H7 (cell line): Measurements from ENCODE around the gene SHMT2. TPM values are rescaled to one million over a fixed set of nuclear protein-coding genes. Genes with fewer than 3 reads are reported as not detected.

ENCODE experiments used
- DNase-seq: peaks from one replicate; pipeline ENCODE4 v3.0.0; 2012
- H3K27me3 ChIP-seq: 2 replicates; pipeline ENCODE4 v1.6.0; 2011; ENCODE audit warnings: mild to moderate bottlenecking, low read length; ENCODE audit not compliant: control insufficient read depth, insufficient read depth
- H3K36me3 ChIP-seq: replicated peaks from 2 replicates; pipeline ENCODE4 v1.5.1; 2011; ENCODE audit warnings: low read length; ENCODE audit not compliant: control insufficient read depth, insufficient read depth
- H3K4me3 ChIP-seq: 2 replicates; pipeline ENCODE4 v1.5.1; 2011; ENCODE audit warnings: low read depth, mild to moderate bottlenecking, control low read depth, low read length, moderate library complexity; ENCODE audit not compliant: insufficient read depth
- total RNA-seq: library from RNA; depleted of rRNA; stranded (reverse); fragments of >200 nt; shearing (Covaris generic); gene quantifications from 2 replicates; pipeline ENCODE4 v1.2.3, GENCODE V29; 2014

Gene SHMT2
- total RNA-seq, 1 experiment from 2014 or later = 399 TPM

DNA sequence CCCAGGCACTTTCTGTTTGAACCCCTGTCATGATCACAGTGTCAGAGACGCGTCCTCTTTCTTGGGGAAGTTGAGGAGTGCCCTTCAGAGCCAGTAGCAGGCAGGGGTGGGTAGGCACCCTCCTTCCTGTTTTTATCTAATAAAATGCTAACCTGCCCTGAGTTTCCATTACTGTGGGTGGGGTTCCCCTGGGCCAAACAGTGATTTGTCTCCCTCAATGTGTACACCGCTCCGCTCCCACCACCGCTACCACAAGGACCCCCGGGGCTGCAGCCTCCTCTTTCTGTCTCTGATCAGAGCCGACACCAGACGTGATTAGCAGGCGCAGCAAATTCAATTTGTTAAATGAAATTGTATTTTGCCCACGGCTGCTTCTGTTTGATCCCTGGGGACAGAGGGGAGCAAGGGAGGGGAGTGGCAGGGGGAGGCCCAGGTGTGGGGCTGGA, 5.1 kb downstream of the SHMT2 start:
- Histone ChIP-seq H3K4me3 (no peak overlapping the region), H3K27me3 (peaks cover 46% of the 10 kb centered on the region), H3K36me3 (peaks cover 34% of the 10 kb centered on the region)
- peak; percentile 22 for DNase-seq

DNA sequence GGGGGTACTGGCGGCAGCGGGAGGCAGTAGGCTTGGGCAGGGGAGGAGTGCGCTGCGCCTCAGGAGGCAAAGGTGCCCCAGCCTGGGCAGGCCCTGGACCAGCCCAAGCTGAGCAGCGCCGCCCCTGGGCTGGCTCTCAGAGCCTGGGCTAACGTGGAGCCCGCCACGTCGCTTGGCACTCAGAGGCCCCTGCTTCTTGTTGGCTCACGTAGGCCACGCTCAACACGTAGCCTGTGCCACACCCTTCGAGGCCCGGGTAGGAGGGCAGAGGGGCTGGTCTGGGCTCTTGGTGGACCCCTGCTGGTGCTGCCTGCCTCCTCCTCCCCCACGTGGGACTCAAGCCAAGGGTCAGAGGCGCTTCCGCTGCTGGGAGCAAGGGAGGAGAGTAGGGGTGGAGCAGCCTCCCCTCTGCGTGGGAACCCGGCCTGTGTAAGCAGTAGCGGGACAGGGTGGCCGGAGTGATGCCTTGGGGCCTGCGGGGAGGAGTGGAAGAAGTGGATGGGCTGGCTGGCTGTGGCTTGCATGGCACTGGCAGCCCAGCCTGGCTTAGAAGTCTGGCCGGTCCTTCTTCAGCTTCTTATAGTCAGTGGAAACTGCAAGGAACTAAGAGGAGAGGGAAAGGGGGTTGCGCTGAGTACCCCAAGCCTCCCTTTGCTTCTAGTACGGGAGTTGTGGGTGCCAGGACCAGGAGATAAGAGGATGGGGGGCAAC, 5.7 kb downstream of the SHMT2 start:
- Histone ChIP-seq H3K27me3 (peaks cover 52% of the 10 kb centered on the region), H3K36me3 (peaks cover 34% of the 10 kb centered on the region), H3K4me3 (no peak overlapping the region)
- DNase-seq = peak; percentile 81

DNA sequence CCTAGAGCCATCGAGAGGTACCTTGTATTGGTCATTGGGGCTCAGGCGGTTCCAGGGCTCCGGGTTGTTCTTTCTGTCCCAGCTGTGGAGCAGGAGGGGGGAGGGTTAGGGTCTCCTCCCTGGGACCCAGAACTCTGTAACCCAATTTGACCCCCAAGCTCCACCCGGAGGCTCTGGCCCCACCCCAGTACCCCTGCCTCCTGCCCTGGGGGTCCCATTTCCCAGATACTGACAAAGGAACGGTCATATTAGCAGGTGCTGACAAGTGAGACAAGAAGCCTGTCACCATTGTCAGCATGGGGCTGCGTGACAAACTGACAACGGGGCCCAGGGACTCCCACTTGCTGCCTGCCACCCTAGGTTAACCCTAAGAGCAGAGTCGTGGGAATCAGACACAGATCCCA, 6.2 kb downstream of the SHMT2 start:
- Histone ChIP-seq H3K36me3 (peaks cover 33% of the 10 kb centered on the region), H3K27me3 (peaks cover 57% of the 10 kb centered on the region), H3K4me3 (no peak overlapping the region)
- DNase-seq = peak; percentile 52

DNA sequence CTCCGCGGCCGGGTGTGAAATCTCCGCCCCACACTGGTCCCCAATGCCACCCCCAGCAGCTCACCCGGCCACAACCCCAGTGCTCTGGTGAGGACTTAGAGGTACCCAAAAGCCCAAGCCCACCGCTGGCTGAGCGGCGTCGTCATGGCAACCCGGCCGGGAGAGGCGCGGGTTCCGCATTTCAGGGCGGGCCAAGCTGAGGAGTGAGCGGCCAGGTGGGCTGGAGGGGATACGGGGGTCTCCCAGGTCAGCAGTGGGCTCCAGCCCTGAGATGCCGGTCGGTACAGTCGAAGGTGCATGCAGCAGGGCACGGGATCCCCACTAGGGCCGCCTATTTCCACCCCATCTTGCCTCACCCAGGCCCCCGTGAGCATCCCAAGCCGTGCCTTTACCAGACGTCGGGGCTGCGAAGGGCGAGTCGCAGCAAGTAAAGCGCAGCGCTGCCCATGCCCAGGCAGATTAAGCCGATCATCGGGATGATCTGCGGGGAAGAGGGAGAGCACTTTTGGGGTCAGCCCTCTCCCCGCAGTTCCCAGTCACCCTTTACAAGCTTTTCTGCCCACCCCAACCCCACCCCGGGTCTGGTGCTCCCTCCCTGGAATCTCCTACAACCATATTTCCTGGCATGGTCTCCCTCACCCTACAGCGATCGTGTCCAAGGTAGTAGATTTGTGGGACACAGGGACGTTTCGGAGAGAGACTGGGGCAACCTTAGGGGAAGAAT, 6.9 kb downstream of the SHMT2 start:
- H3K27me3 ChIP-seq = peaks cover 64% of the 10 kb centered on the region
- peaks cover 27% of the 10 kb centered on the region for H3K36me3 ChIP-seq
- no peak overlapping the region for H3K4me3 ChIP-seq
- peak; percentile 85 for DNase-seq

DNA sequence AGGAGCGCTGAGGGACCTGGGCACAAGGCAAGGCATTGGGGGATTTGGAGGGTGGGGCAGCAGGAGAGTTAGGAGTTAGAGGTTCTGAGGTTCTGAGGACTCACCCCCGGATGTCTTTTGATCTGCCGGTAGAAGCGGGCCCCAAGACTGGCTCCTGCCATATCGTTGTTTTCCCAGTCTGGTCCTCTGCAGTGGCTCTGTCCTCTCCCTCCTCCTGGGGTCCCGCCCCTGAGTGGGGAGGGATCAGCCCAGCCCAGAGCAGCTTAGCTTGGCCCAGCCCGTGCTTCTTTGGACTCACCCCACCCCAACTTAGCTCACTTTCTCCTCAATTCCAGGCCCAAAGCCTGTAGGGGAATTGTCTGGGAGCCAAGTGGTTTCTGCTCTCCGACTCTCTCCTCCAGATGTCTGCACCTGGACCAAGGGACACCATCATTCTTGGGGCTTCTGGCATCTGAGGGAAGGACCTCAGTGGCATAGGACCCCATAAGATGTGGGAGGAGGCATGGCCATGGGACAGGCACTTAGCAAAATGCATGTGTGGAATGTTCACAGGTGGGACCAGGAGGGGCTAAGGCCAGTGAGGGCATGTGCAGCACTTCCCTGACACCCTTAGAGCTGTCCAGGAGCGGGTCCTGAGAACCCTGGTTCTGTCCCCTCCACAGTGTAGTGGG, 7.5 kb downstream of the SHMT2 start:
- Histone ChIP-seq H3K4me3 (no peak overlapping the region), H3K27me3 (peaks cover 71% of the 10 kb centered on the region), H3K36me3 (peaks cover 20% of the 10 kb centered on the region)
- DNase-seq = peak; percentile 62

DNA sequence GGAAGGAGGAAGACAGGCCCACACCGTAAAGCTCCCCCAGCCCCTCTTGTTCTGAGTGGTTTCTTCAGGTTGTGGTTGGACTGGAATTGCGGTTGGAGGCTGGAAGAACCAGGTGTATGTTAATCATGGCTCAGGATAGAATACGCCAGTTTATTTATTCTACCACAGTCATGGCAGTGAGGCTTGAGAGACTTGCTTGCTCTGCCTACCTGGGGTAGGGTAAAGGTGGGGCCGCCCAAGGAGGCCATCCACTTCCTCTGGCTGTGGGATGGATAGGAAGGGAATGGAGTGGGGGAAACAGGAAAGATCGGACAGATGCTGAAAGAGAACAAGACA, 8.1 kb downstream of the SHMT2 start:
- H3K27me3 ChIP-seq = peaks cover 76% of the 10 kb centered on the region
- DNase-seq = no peak
- peaks cover 16% of the 10 kb centered on the region for H3K36me3 ChIP-seq
- H3K4me3 ChIP-seq = no peak overlapping the region

DNA sequence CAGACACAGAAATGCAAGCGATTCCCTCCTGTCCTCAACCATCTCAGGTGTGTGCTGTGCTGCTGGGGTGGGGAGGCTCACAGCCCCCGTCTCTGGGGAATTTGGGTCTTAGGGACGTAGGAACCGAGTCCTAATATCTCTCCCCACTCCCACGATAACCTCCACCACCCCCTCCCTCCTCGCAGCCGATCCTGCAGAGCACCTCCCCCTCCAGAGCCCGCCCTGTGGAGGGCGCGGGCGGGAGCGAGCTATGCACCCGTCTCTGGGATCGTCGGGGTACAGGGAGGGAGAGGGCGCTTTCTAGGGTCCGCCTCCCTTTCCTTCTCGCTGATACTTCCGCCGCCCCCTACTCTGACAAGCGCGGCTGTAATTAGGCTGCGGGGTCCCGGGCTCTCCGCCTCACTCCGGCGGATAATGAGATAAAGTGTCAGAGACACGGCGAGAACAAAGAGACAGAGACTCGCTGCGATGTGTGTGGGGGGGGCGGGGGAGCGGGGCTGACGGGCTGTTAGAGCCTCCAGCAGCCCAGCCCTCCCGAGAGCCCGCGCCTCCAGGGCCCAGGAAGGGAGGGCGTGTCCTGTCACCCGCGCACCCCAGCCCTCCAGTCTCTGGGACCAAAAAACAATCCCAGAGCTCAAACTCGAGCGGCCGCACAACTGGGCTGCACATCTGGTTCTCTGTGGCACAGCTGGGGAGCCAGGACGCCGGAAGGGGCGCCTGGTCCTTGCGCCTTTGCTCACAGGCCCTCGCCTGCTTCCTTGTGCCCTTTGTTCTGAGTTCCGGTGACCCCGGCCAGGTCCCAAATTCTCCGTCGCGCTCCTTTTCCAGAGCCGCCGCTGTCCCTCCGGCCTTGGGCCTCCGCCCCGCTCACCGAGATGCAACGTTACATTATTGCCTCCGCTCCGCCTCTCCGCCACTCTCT, 8.7 kb downstream of the SHMT2 start:
- peaks cover 9% of the 10 kb centered on the region for H3K36me3 ChIP-seq
- peak overlapping the region; percentile 46 for H3K4me3 ChIP-seq
- peak; percentile 88 for DNase-seq
- H3K27me3 ChIP-seq = peaks cover 79% of the 10 kb centered on the region

DNA sequence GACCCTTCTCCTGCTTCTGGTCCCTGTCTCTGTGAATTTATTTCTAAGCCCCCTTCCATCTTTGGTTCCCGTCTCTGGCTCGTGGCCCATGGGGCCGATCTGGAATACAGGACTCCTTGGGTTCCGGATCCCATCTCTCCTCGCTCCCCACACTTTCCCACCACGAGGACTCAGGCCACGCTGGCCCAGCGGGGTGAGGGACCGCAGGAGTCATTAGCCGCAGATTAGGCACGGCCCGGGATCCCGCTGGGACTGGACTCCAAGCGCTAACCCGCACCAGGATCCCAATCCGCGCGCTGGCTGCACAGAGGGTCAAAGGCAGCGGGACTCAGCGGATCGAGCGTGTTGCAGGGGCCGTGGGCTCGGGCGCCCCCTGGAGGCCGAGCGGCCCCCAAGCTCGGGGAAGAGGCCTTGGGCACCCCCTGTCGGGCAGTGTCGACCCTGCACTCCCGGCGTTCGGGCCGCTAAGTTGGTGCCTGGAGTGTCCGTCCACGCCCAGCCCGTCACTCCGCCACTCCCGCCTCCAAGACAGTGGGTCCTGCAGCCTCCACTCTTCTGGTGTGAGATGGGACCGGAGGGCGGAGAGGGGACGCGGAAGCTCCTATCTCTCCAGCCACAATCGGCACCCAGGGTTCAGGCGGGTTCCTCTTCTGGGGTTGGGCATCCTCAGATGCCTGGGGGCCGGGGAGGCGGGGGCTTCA, 9.5 kb downstream of the SHMT2 start:
- Histone ChIP-seq H3K4me3 (peak overlapping the region; percentile 54), H3K36me3 (peaks cover 1% of the 10 kb centered on the region; the same call in 1 of the 2 replicates), H3K27me3 (peaks cover 80% of the 10 kb centered on the region)
- peak; percentile 99 for DNase-seq

DNA sequence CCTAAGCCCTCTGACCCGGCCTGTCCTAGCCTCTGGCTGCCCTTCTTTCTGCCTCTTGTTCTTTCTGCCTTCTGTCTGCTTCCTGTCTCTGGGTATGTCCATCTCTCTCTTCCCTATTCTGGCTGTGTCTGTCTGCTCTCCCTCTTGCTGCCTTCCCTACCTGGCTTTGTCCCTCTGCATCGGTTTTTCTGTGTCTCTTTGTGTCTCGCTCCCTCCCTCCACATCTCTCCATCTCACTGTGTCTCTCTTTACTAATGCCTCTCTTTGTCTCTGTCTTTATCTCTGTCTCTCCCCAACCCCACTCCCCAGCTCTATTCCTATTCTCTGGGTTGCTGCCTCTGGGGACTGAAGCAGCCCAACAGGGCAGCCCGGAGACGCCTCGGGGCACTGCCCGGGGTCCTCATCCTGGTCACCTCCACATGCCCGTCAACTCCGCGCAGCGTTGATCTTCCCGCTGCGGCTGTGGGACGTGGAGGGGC, 10.1 kb downstream of the SHMT2 start:
- H3K4me3 ChIP-seq = peak overlapping the region; percentile 54
- H3K36me3 ChIP-seq = no peaks in the 10 kb centered on the region
- DNase-seq = no peak
- H3K27me3 ChIP-seq = peaks cover 85% of the 10 kb centered on the region

DNA sequence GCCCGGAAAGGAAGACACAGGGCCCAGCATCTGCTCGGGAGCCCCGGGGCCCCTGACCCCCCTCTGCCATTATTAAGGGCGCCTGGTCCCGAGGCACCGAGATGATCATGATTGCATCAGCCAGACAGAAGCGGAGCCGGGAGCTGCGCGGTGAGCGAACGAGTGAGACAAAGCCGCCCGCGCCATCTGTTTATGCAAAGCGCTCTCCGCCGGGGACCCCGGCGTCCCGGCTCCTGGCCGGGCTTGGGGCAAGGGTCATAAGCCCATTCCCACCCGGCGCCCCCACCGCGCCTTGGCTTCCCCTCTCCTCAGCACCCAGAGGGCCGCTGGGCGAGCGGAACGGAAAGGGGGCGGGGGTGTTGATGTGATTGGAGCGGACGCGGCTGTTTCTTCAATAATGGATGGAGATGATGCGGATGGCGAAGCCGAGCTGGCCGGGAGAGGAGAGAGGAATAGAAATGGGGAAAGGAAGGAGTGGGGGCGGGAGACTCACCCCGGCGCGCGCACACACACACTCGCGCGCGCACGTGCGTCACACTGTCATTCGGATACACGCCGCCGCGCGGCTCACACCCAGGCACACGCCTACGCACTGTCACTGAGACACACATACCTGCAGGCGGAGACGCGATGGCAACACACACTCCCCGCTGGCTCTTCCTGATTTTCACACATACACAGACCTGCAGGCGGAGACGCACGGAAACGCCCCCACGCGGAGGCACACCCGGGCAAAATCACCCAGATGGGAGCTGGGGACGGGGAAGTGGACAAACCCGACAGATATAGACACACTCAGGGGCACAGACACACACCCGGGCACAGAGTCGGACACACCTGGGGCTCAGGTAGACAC, 10.8 kb downstream of the SHMT2 start:
- no peaks in the 10 kb centered on the region for H3K36me3 ChIP-seq
- peak overlapping the region; percentile 54 for H3K4me3 ChIP-seq
- peak; percentile 85 for DNase-seq
- peaks cover 81% of the 10 kb centered on the region for H3K27me3 ChIP-seq

DNA sequence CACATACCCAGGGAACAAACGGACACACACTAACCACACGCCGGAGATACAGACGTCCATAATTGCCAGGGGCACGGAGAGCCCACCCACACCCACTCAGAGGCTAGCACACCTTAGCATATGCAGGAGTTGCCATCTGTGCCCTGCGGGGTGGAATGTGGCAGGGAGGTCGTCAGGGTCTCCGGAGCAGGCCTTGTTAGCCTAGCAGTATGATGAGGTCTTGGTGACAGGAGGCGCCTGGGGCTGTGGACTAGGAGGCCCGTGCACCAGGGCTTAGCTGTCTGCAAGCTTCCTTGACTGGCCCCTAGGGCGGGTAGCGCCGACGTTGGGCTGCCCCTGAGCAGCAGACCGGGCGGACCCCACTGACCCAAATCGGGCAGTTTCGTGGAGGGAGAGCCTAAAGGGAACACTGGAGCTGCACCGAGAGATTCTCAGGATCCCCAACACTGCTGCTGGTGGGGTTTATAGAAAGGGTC, 11.5 kb downstream of the SHMT2 start:
- no peaks in the 10 kb centered on the region for H3K36me3 ChIP-seq
- peaks cover 74% of the 10 kb centered on the region for H3K27me3 ChIP-seq

DNA sequence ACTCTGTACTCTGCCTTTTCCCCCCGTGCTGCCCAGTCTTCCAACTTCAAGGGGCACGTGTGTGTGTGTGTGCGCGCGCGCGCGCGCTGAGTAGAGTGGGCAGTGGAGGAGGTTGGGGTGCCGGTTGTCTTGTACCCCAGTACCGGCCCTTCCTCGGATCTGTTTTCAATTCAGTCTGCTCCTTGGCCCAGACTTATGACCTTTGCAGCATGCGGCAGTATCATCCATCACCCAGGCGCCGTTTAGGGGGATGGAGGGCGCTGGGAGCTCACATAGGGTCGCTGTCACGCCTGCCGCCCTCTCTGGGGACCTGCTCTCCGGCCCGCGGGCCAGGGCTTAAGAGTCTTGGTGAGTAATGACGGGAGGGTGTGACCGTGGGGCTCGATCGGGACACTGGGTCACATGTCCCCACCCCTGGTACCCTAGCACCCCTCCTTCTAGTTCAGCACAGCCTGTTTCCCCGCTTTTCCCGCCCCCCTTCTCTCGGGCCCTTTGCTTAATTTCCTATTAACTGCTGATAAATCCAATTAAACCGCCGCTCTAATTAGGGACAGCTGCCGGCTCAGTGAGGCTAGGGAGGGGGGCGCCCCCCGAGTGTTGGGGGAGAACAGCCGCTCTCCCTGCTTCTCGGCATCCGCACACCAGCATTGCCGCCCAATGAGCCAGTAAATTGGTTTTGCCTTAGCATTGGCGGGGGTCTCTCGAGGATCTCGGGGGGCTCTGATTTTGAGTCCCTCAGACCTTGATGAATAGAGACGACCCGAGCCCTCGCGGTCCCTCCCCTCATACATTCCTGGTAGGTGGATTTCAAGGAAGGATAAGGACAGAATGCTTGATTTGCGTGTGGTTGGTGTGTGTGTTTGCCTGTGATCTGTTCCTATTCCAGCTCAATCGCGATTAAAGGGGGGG, 12.1 kb downstream of the SHMT2 start:
- peak; percentile 70 for DNase-seq
- Histone ChIP-seq H3K27me3 (peaks cover 67% of the 10 kb centered on the region), H3K36me3 (no peaks in the 10 kb centered on the region), H3K4me3 (no peak overlapping the region; the same call in 1 of the 2 replicates)

More for the DNA sequence above, 11.5 kb downstream of the SHMT2 start:
- no peak overlapping the region; the same call in 1 of the 2 replicates for H3K4me3 ChIP-seq
- DNase-seq = peak; percentile 86
